ENCODE measurements around the gene PPARGC1A.
A peak's percentile ranks its signal among the peaks of the same experiment; 100 is the strongest.

PPARGC1A gene

DNA sequence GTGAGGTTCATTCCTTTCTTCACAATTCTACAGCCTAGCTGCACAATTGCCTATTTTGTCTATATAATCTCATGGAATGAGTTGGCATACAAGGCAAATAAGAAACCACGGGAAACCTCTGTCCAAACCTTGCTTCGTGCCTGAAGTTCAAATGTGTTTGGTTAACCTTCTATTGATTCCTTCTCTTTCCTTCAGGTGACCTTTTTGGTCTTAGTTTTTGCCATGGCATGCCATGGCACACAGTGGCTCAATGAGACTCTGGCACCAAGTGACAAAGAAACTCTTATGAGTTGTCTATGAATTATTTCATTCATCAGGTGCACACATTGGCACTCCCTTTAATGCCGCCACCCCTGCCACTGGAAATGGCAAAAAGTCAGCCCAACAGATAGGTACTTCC lies 101.8 kb downstream of the PPARGC1A start:
- no peak for TF ChIP-seq ZFX (IDR thresholded peaks at IDR 0.05)
- TF ChIP-seq, protein P1, sequence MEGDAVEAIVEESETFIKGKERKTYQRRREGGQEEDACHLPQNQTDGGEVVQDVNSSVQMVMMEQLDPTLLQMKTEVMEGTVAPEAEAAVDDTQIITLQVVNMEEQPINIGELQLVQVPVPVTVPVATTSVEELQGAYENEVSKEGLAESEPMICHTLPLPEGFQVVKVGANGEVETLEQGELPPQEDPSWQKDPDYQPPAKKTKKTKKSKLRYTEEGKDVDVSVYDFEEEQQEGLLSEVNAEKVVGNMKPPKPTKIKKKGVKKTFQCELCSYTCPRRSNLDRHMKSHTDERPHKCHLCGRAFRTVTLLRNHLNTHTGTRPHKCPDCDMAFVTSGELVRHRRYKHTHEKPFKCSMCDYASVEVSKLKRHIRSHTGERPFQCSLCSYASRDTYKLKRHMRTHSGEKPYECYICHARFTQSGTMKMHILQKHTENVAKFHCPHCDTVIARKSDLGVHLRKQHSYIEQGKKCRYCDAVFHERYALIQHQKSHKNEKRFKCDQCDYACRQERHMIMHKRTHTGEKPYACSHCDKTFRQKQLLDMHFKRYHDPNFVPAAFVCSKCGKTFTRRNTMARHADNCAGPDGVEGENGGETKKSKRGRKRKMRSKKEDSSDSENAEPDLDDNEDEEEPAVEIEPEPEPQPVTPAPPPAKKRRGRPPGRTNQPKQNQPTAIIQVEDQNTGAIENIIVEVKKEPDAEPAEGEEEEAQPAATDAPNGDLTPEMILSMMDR (conservative IDR thresholded peaks at IDR 0.05) = no peak
- H3K27ac ChIP-seq = no peak overlapping the region

GRCh38 chr4:23782778-23783437 lies 106.9 kb downstream of the PPARGC1A start:
- no peak for TF ChIP-seq ZFX (IDR thresholded peaks at IDR 0.05)
- TF ChIP-seq, protein P1 (conservative IDR thresholded peaks at IDR 0.05) = no peak
- H3K27ac ChIP-seq = no peak overlapping the region

GRCh38 chr4:23779839-23780238 lies 110.0 kb downstream of the PPARGC1A start:
- no peak for TF ChIP-seq ZFX (IDR thresholded peaks at IDR 0.05)
- TF ChIP-seq, protein P1 (conservative IDR thresholded peaks at IDR 0.05) = no peak
- no peak overlapping the region for H3K27ac ChIP-seq

- TF ChIP-seq ZFX (IDR thresholded peaks at IDR 0.05) = no peak
- TF ChIP-seq, protein P1 (conservative IDR thresholded peaks at IDR 0.05) = no peak
- H3K27ac ChIP-seq = no peak overlapping the region
These were observed 110.4 kb downstream of the PPARGC1A start for GRCh38 chr4:23779422-23779821.

DNA sequence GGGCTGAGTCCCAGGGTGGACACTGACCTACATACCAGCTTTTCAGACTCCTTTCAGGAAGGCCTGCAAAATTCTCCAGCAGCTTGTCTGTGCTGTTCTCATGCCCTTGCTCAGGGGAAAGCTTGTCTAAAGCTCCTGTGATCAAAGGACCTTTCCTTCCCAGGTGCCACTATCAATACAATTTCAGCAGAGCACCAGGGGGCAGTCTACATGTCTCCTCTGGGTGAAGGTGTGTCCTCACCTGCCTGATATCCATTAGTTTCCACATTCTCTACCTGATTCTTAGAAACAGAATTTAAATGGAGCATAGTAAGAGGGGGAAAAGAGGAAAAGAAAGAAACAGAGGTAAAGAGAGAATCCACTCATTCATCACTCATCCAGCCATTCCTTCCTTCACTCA lies 114.2 kb downstream of the PPARGC1A start:
- H3K27ac ChIP-seq = no peak overlapping the region
- TF ChIP-seq ZFX (IDR thresholded peaks at IDR 0.05) = no peak
- TF ChIP-seq, protein P1 (conservative IDR thresholded peaks at IDR 0.05) = peak; percentile 50

DNA sequence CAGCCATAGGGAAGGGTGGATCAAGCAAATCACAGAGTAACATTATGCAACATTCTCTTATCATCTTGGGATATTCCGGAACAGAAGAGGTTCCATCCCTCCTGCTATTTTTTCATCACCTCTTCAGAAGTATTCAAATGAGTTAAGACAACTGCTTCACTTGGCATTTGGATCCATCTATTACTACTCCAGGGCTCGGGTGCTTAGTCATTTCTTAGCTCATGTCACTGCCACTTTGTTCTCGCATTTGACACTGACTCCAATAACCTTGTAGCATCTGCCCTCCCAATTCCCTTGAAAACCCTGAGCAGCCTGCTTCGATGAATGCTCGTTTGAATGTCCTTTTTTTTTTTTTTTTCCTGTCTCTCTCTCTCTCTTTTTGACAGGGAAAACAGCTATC lies 114.9 kb downstream of the PPARGC1A start:
- H3K27ac ChIP-seq = no peak overlapping the region
- no peak for TF ChIP-seq ZFX (IDR thresholded peaks at IDR 0.05)
- TF ChIP-seq, protein P1 (conservative IDR thresholded peaks at IDR 0.05) = no peak

DNA sequence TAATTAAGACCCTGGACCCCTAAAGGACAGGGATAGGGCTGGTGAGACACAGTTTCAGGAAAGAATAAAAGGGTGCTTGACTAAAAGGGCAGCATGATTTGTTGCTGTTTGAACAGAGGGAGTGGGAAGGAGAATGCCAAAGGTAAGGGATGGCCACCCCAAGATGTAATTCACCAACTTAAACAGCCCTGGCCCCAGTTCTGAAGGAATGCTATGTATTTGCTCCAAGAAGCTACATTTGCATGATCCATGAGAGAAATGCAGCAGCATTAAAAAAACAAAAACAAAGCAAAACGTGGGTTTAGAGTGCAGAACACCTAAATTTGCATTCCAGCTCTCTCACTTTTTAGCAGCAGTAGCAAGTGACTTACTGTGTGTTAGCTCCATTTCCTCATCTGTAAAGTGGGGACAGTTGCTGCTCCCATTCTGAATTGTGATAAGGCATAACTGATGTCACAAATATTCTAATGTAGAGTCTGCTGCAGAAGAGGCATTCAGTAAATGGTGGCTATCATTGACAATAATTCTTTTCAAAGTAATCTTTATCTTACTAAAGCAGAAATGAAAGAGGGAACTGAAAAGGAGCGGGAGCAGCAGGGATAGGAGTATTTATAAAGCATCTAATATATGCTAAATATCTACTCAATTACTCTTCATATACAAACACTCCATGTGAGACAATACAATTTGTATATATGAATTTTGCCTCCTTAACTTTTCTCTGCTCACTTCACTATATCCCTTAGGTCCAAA lies 115.8 kb downstream of the PPARGC1A start:
- no peak overlapping the region for H3K27ac ChIP-seq
- TF ChIP-seq, protein P1 (conservative IDR thresholded peaks at IDR 0.05) = no peak
